ENCODE results near the gene CCS.
"Not testable (repeated sequence)": the region's sequence is repeated elsewhere in the genome, so short reads cannot be mapped to it uniquely, and the experiment has no call there.

DNA sequence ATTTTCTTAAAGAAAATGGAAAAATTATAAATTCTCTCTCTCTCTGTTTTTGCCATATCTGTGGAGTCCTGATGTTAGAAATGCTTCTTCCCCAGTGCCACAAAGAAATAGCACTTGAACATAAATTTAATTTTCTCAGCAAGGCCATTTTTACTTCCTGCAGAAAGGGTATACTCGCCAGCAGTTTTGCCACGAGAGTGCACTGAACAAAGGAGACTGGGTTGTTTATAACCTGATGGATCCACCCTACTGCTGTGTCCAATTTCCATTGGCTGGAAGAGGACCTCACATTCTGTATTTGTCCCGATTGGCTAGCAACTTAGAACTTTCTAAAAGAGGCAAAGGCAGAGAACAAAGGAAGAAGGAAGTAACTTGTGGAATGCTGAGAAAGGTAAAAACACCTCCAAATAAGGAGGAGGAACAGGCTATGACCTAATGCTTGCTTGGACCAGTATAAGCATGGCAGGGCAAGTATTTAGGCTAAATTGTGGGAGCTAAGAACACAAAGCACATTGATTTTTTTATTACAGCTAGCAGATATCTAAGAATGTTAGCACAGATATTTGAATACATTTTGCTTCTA, 10.3 kb upstream of the CCS start:
- TF ChIP-seq, protein P1, sequence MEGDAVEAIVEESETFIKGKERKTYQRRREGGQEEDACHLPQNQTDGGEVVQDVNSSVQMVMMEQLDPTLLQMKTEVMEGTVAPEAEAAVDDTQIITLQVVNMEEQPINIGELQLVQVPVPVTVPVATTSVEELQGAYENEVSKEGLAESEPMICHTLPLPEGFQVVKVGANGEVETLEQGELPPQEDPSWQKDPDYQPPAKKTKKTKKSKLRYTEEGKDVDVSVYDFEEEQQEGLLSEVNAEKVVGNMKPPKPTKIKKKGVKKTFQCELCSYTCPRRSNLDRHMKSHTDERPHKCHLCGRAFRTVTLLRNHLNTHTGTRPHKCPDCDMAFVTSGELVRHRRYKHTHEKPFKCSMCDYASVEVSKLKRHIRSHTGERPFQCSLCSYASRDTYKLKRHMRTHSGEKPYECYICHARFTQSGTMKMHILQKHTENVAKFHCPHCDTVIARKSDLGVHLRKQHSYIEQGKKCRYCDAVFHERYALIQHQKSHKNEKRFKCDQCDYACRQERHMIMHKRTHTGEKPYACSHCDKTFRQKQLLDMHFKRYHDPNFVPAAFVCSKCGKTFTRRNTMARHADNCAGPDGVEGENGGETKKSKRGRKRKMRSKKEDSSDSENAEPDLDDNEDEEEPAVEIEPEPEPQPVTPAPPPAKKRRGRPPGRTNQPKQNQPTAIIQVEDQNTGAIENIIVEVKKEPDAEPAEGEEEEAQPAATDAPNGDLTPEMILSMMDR (IDR thresholded peaks at IDR 0.05) = not testable (repeated sequence)
- TF ChIP-seq POLR2A (IDR thresholded peaks at IDR 0.05) = not testable (repeated sequence)

All from esophagus squamous epithelium (tissue), 4 donors.